ENCODE results near the gene AKT2. TPM values are rescaled to one million over a fixed set of nuclear protein-coding genes. Genes with fewer than 3 reads are reported as not detected.

Gene AKT2
- total RNA-seq, 3 donors from 2014 or later (not counting 1 experiment from before 2014, with no cell fraction given), result 234 to 292 (median 261) TPM

DNA sequence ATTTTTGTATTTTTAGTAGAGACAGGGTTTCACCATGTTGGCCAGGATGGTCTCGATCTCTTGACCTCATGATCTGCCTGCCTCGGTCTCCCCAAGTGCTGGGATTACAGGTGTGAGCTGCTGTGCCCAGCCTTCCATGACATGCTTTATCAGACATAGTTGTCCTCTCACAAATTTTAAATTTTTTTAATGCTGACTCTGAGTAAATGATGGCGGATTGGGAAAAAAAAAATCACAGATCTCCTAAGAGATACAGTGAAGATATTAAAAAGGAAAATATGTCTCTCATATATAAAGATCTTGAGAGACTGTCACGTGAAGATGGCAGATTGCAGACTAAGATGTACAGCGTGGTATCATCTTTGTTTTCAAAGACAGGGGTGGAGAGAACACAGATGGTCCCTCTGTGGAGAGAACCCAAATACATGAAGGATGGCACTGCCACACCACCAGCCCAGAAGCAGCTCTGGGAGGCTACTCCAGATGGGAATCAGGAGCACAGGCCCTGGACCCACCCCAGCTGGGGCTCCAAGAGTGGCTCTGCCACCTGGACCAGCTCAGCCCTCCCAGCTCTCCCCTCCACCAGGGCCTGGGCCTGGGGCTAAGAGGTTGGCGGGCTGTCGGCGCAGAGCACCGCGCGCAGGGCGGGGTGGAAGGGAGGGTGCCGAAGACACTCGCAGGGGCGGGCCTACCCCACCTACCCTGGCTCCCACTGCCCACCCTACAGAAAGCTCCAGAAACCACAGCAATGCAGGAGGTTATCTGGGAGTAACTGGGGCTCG lies 38.7 kb downstream of the AKT2 start:
- Mint-ChIP-seq H3K4me1 (peaks cover 26 to 50% of the 10 kb centered on the region in 2 donors), H3K27ac (no peak overlapping the region), H3K4me3 (no peak overlapping the region), H3K27me3 (ENCODE audit: low read depth in 2 of 2) (no peaks in the 10 kb centered on the region), H3K9me3 (no peaks in the 10 kb centered on the region), H3K36me3 (no peaks in the 10 kb centered on the region)
- Histone ChIP-seq H3K36me3 (ENCODE audit: control insufficient read depth, insufficient read depth, low read length) (peaks cover 21% of the 10 kb centered on the region), H3K27me3 (ENCODE audit: control insufficient read depth, insufficient read depth, low read length) (no peaks in the 10 kb centered on the region), H3K27ac (ENCODE audit: low read length) (no peak overlapping the region), H3K4me1 (ENCODE audit: control insufficient read depth, insufficient read depth, low read length) (no peaks in the 10 kb centered on the region), H3K9me3 (ENCODE audit: control insufficient read depth, insufficient read depth, low read length) (no peaks in the 10 kb centered on the region), H3K4me3 (ENCODE audit: low read length) (no peak overlapping the region)
- DNase-seq (no peak), ATAC-seq (peak in 1 of 3 donors; percentile 18)
- TF ChIP-seq, protein P1, sequence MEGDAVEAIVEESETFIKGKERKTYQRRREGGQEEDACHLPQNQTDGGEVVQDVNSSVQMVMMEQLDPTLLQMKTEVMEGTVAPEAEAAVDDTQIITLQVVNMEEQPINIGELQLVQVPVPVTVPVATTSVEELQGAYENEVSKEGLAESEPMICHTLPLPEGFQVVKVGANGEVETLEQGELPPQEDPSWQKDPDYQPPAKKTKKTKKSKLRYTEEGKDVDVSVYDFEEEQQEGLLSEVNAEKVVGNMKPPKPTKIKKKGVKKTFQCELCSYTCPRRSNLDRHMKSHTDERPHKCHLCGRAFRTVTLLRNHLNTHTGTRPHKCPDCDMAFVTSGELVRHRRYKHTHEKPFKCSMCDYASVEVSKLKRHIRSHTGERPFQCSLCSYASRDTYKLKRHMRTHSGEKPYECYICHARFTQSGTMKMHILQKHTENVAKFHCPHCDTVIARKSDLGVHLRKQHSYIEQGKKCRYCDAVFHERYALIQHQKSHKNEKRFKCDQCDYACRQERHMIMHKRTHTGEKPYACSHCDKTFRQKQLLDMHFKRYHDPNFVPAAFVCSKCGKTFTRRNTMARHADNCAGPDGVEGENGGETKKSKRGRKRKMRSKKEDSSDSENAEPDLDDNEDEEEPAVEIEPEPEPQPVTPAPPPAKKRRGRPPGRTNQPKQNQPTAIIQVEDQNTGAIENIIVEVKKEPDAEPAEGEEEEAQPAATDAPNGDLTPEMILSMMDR (IDR thresholded peaks at IDR 0.05), result no peak
- intact Hi-C loops (cut with micrococcal nuclease), result no loop called here
- WGBS (ENCODE audit: insufficient coverage), result 96% methylated on average over 7 of the region's 16 CpGs

- TF ChIP-seq, protein P1 (IDR thresholded peaks at IDR 0.05), result no peak
- 98% methylated on average over 9 of the region's 9 CpGs for WGBS (ENCODE audit: insufficient coverage)
- intact Hi-C loops (cut with micrococcal nuclease), result no loop called here
- ATAC-seq, result no peak
- Histone ChIP-seq H3K4me3 (ENCODE audit: low read length) (no peak overlapping the region), H3K27me3 (ENCODE audit: control insufficient read depth, insufficient read depth, low read length) (no peaks in the 10 kb centered on the region), H3K4me1 (ENCODE audit: control insufficient read depth, insufficient read depth, low read length) (no peaks in the 10 kb centered on the region), H3K36me3 (ENCODE audit: control insufficient read depth, insufficient read depth, low read length) (peaks cover 24% of the 10 kb centered on the region), H3K9me3 (ENCODE audit: control insufficient read depth, insufficient read depth, low read length) (no peaks in the 10 kb centered on the region), H3K27ac (ENCODE audit: low read length) (no peak overlapping the region)
- DNase-seq, result no peak
- Mint-ChIP-seq H3K9me3 (no peaks in the 10 kb centered on the region), H3K27me3 (ENCODE audit: low read depth in 2 of 2) (no peaks in the 10 kb centered on the region), H3K4me3 (no peak overlapping the region), H3K36me3 (no peaks in the 10 kb centered on the region), H3K27ac (peak overlapping the region; percentile 13), H3K4me1 (peaks cover 23 to 46% of the 10 kb centered on the region in 2 donors)
Observed at GRCh38 chr19:40245506-40246128, 39.5 kb downstream of the AKT2 start.

DNA sequence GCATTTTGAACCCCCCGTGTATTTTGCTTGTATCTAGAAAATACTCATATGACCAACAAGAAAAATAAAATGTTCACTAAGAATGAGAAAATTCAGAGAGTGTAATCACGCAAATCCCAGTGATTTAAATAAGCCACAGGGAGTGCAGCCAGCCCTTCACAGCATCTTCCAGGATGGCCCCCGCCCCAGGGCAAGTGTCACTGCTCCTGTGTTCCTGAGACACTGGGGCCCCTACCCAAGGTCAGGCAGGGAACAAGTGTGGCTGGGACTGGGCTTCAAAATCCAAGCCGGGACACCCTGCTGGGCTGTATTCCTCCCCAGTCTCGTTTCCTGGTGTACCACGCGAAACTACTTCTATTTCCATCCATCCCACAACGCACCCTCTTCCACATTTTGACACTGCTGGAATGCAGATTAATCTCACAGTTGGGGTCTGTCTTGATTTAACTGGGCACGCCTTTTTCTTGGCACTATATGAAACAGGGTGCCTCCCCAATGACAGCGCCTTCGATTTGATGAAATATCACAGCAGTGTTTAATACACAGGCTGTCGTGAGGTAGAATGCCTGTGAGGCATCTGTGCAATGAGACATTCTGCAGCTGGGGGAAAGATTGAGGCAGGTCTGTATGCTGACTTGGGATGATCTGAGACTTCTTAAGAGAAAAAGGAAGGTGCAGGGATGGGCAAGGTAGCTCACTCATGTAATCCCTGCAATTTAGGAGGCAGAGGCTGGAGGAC lies 40.4 kb downstream of the AKT2 start:
- Mint-ChIP-seq H3K4me3 (no peak overlapping the region), H3K27ac (peak overlapping the region; percentile 13), H3K4me1 (peaks cover 19 to 42% of the 10 kb centered on the region in 2 donors), H3K9me3 (no peaks in the 10 kb centered on the region), H3K36me3 (no peaks in the 10 kb centered on the region), H3K27me3 (ENCODE audit: low read depth in 2 of 2) (no peaks in the 10 kb centered on the region)
- no peak for DNase-seq
- intact Hi-C loops (cut with micrococcal nuclease), result no loop called here
- no peak for ATAC-seq
- Histone ChIP-seq H3K4me1 (ENCODE audit: control insufficient read depth, insufficient read depth, low read length) (no peaks in the 10 kb centered on the region), H3K36me3 (ENCODE audit: control insufficient read depth, insufficient read depth, low read length) (peaks cover 29% of the 10 kb centered on the region), H3K27me3 (ENCODE audit: control insufficient read depth, insufficient read depth, low read length) (no peaks in the 10 kb centered on the region), H3K9me3 (ENCODE audit: control insufficient read depth, insufficient read depth, low read length) (no peaks in the 10 kb centered on the region), H3K4me3 (ENCODE audit: low read length) (no peak overlapping the region), H3K27ac (ENCODE audit: low read length) (no peak overlapping the region)
- TF ChIP-seq, protein P1 (IDR thresholded peaks at IDR 0.05), result no peak
- WGBS (ENCODE audit: insufficient coverage), result 97% methylated on average over 12 of the region's 12 CpGs
